DMS53 (cell line): ENCODE measurements around the gene CHST11.
"Not testable (repeated sequence)": the region's sequence is repeated elsewhere in the genome, so short reads cannot be mapped to it uniquely, and the experiment has no call there.

Experiments used
- DNase-seq: peaks from one replicate; lab custom pipeline; 2025; lab: John Stamatoyannopoulos, UW

The CHST11 gene

DNA sequence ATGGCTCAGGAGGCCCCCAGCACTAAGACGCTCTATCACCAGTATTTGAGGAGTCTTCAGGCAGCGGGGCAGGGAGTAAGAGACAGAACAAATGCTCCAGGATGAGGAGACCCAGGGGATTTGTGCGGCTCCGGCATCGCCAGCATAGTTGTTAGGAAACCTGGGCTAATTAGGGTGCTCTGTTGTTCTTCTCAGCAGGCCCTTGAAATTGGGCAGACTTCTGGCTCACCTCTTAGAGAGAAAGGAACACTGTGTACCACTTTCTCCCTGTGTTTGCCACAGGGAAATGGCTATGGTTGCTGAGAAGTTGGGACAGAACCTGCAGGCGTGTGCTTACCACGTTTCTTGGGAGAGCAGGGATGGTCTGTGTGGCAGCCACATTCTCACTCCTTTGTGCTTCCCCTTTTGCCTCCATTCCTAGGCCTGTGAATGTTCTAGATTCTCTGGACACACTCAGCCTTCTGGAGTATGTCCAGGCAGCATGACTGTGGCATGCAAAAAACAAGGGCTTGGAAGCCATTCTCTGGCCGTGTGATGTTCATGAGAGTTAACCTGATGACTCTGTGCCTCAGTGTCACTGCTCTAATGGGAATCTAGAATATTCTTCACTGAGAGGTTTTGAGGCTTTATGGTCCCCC is 109.0 kb downstream of the CHST11 start:
- DNase-seq: no peak

DNA sequence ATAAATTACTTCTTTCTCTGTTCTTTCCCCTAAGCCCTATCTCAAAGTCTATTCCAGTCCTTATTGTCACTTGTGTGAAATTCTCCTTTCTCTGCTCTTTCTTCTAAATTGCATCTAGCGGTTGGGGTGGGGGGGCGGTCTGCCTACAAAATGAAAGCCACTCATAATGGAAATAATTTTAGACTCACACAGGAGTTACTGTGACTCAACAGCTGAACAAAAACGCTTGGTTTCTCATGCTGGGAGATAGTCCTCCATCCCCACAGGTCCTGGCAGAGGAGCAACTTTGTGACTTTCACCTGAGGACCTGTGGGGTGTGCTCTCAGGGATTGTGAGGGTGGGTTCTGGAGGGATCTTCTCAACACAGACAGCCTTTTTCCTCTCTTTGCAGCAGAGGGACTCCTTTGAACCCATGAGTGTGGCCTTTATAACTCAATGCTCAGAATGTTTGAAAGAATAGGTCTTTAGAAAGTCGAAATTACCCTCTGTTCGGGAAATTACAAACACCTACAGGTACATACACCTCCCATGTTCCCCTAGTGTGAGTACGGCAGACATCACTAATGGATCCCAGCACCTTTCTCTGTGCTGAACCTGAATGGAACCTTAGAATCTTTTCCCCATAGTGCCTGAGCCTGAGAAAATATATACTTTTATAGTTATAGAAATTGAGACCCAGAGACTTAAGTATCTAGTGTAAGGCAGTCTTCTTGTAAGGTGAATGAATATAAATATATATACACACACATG is 109.7 kb downstream of the CHST11 start:
- no peak for DNase-seq

- DNase-seq: no peak
These were observed 111.2 kb downstream of the CHST11 start for GRCh38 chr12:104567832-104568486.

- DNase-seq: no peak
These were observed 111.7 kb downstream of the CHST11 start for GRCh38 chr12:104568487-104568868.

DNA sequence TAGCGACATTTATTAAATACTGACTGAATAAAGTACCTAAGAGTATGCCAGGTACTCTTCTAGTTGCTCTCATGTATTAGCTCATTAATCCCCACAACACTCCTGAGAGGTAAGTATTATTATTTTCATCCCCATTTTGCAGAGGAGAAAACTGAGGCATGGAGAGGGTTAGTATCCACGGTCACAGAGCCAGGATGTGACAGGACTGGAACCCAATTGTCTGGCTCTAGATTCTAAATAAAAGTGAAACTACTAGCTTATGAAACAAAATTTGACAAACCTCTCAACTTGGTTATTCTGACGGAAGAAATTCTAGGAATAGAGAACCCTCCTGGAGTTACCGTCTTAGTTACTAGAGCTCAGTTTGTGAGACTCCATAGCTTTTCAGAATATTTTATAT is 112.2 kb downstream of the CHST11 start:
- no peak for DNase-seq

DNA sequence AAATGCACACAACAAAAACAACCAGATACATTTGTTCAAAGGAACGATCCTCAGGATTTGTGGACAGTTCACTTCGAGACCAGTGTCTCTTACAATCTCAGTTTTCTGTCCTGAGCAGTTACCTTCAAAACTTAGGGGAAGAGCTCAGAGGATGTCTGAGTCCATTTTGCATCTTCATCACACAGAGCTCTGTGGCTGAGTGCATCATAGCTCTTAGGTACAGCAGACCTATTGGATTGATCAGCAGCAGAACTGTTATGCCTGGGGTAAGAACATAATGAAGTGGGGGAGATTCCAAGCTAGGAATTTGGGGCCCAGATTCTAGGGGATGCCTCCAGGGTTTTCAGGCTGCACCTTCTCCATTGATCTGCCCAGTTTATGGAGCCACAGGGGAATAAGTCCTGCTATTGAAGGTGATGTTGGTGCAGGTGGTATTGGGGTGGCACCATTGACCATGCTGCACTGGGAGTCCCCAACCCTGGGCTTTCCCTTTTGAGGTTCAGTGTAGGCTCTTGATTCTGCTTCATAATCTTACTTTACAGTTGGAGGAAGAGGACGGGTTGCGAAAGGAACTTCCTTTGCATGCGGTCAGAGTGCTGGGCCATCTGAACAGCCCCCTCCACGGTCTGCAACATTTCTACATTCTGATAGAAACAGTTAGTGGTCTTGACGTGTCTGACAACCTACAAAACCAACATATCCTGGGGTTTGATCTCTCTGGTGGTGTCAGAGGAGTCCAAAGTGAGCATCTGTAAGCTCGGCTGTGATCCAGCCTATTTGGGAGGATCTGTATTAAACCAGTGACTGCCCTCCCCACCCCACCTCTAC is 112.8 kb downstream of the CHST11 start:
- DNase-seq: no peak

DNA sequence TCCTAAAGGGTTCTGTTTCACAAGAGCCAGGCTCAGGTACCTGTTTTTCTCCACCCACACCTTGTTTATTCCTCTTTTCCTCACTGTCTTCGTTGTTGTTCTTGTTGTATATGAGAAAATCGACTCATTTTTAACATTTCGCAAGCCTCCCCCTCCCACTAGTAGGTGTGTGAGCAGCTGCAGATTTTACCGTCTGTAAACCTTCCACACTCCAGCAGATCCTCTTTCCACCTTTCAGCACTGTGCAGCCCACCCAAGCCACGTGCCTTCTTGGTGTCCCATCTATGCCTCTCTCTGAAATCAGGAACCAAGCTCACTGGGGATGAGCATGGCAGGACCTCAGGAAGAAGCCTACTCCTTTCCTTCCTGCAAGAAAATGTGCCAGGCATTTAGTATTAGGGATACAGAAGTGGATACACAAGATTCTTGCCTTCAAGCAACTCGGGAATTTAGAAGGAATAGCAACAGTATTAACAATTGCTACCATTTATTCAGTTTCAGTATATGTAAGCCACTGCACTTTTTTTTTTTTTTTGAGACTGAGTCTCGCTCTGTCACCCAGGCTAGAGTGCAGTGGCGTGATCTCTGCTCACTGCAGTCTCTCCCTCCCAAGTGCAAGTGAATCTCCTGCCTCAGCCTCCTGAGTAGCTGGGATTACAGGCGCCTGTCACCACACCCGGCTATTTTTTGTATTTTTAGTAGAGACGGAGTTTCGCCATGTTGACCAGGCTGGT is 113.6 kb downstream of the CHST11 start:
- no peak for DNase-seq

DNA sequence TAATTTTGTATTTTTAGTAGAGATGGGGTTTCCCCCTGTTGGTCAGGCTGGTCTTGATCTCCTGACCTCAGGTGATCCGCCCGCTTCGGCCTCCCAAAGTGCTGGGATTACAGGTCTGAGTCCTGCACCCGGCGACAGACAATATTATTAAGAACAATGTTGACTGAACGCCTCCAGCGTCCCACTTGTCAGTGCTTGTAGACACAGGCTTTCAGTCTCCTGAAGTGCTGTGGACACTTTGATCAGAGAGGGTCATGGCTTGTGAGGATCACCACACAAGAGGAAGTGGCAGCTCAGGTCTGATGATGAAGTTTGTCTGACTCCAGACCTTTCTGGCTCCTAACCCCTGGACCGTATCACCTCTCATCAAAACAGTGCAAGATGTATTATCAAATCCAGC is 114.6 kb downstream of the CHST11 start:
- peak; percentile 74 for DNase-seq

DNA sequence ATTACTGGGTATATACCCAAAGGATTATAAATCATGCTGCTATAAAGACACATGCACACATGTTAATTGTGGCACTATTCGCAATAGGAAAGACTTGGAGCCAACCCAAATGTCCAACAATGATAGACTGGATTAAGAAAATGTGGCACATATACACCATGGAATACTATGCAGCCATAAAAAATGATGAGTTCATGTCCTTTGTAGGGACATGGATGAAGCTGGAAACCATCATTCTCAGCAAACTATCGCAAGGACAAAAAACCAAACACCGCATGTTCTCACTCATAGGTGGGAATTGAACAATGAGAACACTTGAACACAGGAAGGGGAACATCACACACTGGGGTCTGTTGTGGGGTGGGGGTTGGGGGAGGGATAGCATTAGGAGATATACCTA is 117.6 kb downstream of the CHST11 start:
- not testable (repeated sequence) for DNase-seq

DNA sequence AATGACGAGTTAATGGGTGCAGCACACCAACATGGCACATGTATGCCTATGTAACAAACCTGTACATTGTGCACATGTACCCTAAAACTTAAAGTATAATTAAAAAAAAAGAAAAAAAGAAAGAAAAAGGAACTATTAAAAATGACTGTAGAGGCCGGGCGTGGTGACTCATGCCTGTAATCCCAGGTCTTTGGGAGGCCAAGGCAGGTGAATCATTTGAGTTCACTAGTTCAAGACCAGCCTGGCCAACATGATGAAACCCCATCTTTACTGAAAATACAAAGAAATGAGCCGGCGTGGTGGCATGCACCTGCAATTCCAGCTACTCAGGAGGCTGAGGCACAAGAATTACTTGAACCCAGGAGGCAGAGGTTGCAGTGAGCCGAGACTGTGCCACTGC is 118.0 kb downstream of the CHST11 start:
- not testable (repeated sequence) for DNase-seq

GRCh38 chr12:104575442-104576186 is 118.9 kb downstream of the CHST11 start:
- peak; percentile 55 for DNase-seq

- no peak for DNase-seq
These were observed 119.5 kb downstream of the CHST11 start for GRCh38 chr12:104576187-104576778.

GRCh38 chr12:104576980-104577580 is 120.3 kb downstream of the CHST11 start:
- DNase-seq: no peak

- no peak for DNase-seq
These were observed 120.8 kb downstream of the CHST11 start for GRCh38 chr12:104577581-104577981.

- DNase-seq: no peak
These were observed 121.7 kb downstream of the CHST11 start for GRCh38 chr12:104578453-104578852.

DNA sequence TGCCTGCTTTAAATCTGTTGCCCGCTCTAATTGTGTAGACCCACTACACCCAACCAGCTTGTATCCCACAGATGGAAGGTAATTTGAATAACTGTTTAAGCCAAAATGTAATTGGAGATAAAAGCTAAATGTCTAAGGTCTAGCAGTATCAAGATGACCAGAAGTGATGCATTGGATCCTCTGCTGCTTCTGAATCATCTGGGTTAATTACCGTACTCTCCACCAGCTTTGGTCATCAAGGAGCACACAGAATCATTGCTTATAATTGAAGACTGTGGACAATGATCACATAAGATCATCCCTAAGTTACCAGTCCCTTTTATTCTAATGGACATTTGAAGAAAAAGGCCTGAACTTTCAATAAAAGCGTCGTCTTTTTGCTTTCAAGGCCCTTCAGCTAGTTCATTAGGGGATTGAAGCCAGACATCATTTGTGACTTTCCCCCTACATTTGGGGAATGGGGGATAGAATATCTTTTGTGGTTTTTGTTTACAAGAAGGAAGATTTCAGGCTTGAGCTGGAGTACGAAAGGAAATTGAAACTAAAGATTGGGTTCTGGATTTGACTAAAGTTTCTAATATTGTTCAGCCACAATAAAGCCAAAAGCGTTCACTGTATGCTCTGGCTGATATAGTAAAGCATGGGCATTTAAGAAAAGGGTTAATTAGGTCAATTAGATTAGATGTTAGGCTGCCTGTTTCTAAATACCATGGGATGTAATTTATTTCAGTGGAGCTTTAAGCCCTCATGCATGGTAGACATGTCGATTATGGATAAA is 123.2 kb downstream of the CHST11 start:
- no peak for DNase-seq

DNA sequence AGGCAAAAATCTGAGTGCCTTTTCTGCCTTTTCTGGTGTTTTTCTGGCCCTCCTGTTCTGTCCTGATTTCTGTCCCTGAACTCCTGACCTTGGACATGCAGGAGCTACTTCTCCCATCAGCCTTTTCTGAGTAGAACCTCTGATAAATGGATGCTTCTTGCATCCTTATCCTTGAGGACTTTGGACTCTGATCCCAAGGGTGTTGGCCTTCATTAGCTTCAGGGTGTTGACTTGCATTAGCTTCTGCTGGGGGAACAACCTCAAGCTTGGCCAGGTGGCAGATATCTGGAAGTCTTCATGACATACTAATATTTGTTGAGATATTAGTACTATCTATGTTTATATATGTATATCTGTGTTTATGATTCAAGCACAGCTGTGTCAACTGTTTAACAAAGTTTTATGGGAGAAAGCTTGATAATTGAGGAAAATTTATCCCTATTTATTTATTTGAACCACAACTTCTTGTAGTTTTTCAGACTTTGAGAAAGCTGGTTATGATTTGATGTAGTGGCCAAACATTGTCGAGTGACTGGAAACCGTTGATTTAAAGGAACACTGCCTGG is 124.3 kb downstream of the CHST11 start:
- DNase-seq: no peak

GRCh38 chr12:104582739-104583138 is 126.0 kb downstream of the CHST11 start:
- DNase-seq: no peak

GRCh38 chr12:104583301-104583700 is 126.6 kb downstream of the CHST11 start:
- DNase-seq: no peak
